ENCODE results near the gene TBC1D9B. TPM values are rescaled to one million over a fixed set of nuclear protein-coding genes. Genes with fewer than 3 reads are reported as not detected.
A peak's percentile ranks its signal among the peaks of the same experiment; 100 is the strongest.

Gene TBC1D9B
- total and polyA plus RNA-seq, 8 donors, result 80.6 to 124 (median 97.0) TPM

- H3K36me3 ChIP-seq, result no peaks in the 10 kb centered on the region
- intact Hi-C loops (cut with DNase I), result no loop called here
- peaks cover 0 to 5% of the 10 kb centered on the region in 2 donors for H3K4me1 ChIP-seq
- no peaks in the 10 kb centered on the region for H3K9me3 ChIP-seq
- no peak for TF ChIP-seq CTCF (IDR thresholded peaks at IDR 0.05)
- no peak overlapping the region for H3K27ac ChIP-seq
- no peaks in the 10 kb centered on the region for H3K27me3 ChIP-seq
- no peak overlapping the region for H3K4me3 ChIP-seq
- no peak for DNase-seq
- ATAC-seq, result no peak
Observed at GRCh38 chr5:179926657-179927056, 19.0 kb upstream of the TBC1D9B start.

- H3K27ac ChIP-seq, result no peak overlapping the region
- H3K4me1 ChIP-seq, result peaks cover 0 to 5% of the 10 kb centered on the region in 2 donors
- DNase-seq, result no peak
- peak; percentile 21 for ATAC-seq
- no peaks in the 10 kb centered on the region for H3K36me3 ChIP-seq
- no peak for TF ChIP-seq CTCF (IDR thresholded peaks at IDR 0.05)
- no peak overlapping the region for H3K4me3 ChIP-seq
- intact Hi-C loops (cut with DNase I), result no loop called here
- H3K27me3 ChIP-seq, result no peaks in the 10 kb centered on the region
- no peaks in the 10 kb centered on the region for H3K9me3 ChIP-seq
Observed at GRCh38 chr5:179923436-179923835, 15.7 kb upstream of the TBC1D9B start.

- ATAC-seq (no peak), DNase-seq (no peak)
- H3K27ac ChIP-seq, result no peak overlapping the region
- no peaks in the 10 kb centered on the region for H3K27me3 ChIP-seq
- no peaks in the 10 kb centered on the region for H3K36me3 ChIP-seq
- intact Hi-C loops (cut with DNase I), result no loop called here
- H3K4me3 ChIP-seq, result no peak overlapping the region
- H3K9me3 ChIP-seq, result no peaks in the 10 kb centered on the region
- TF ChIP-seq CTCF (IDR thresholded peaks at IDR 0.05), result no peak
- H3K4me1 ChIP-seq, result peaks cover 0 to 9% of the 10 kb centered on the region in 2 donors
Observed at GRCh38 chr5:179920175-179920574, 12.5 kb upstream of the TBC1D9B start.

GRCh38 chr5:179919487-179920060 lies 11.9 kb upstream of the TBC1D9B start:
- Histone ChIP-seq H3K27me3 (no peaks in the 10 kb centered on the region), H3K36me3 (no peaks in the 10 kb centered on the region), H3K4me1 (peaks cover 0 to 10% of the 10 kb centered on the region in 2 donors), H3K9me3 (no peaks in the 10 kb centered on the region), H3K4me3 (no peak overlapping the region), H3K27ac (no peak overlapping the region)
- intact Hi-C loops (cut with DNase I), result no loop called here
- DNase-seq, result peak in 1 of 4 donors; percentile 45
- no peak for TF ChIP-seq CTCF (IDR thresholded peaks at IDR 0.05)
- ATAC-seq, result no peak

GRCh38 chr5:179918742-179919486 lies 11.2 kb upstream of the TBC1D9B start:
- intact Hi-C loops (cut with DNase I), result no loop called here
- Histone ChIP-seq H3K27me3 (no peaks in the 10 kb centered on the region), H3K4me3 (no peak overlapping the region), H3K4me1 (peaks cover 0 to 17% of the 10 kb centered on the region in 2 donors), H3K9me3 (no peaks in the 10 kb centered on the region), H3K36me3 (no peaks in the 10 kb centered on the region), H3K27ac (no peak overlapping the region)
- DNase-seq (peak in 1 of 4 donors; percentile 46), ATAC-seq (no peak)
- no peak for TF ChIP-seq CTCF (IDR thresholded peaks at IDR 0.05)
